ENCODE results near the gene SPATA17.

GRCh38 chr1:217899614-217900013 is 268.5 kb downstream of the SPATA17 start:
- TF ChIP-seq CTCF (conservative IDR thresholded peaks at IDR 0.05; ENCODE audit: low read depth in 2 of 2) (no peak), NANOG (IDR thresholded peaks at IDR 0.05; ENCODE audit: borderline replicate concordance) (no peak), EZH2 (IDR thresholded peaks at IDR 0.05; ENCODE audit: low read depth, unreplicated experiment) (no peak), POLR2AphosphoS5 (IDR thresholded peaks at IDR 0.05; ENCODE audit: low read depth) (no peak), REST (IDR thresholded peaks at IDR 0.05; ENCODE audit: unreplicated experiment) (no peak), EZH2phosphoT487 (IDR thresholded peaks at IDR 0.05; ENCODE audit: unreplicated experiment) (no peak)
